HG03558 (cell line): ENCODE data around the gene TRABD2B.

ENCODE experiments used
- ATAC-seq: cut with Tn5 transposase; IDR thresholded peaks from one replicate; pipeline ENCODE4 v1.9.1; 2021; ENCODE audit warnings: moderate number of reproducible peaks; ENCODE audit not compliant: unreplicated experiment; ENCODE audit errors: extremely low read depth

TRABD2B gene

GRCh38 chr1:47942240-47942629 is 55.0 kb downstream of the TRABD2B start:
- ATAC-seq, result no peak

DNA sequence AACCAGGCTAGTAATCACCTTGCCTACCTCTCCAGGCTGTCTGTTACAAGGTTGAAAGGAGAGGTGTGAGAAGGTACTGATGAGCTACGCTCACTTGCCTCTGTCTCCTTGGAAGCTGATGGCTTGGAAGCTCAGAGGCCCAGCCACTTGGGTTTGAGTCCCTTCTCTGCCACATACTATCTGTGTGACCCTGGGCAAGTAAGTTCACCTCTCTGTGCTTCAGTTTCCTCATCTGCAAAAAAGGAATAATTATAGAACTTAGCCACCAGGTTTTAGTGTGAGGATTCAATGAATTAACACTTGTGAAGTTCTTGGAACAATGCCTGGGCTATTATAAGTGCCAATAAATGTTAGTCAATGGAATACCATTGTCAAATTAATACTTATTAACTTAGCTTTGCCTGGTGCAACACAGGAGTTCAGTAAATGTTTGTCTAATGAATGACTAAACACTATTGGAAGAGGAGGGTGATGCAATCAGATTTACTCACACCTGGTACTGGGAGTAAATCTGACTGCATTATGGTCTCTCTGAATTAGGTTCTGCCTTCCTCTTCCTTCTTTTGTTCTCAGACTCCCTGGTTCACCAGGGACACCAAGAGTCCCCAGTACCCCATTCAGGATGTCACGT is 55.5 kb downstream of the TRABD2B start:
- ATAC-seq, result no peak

DNA sequence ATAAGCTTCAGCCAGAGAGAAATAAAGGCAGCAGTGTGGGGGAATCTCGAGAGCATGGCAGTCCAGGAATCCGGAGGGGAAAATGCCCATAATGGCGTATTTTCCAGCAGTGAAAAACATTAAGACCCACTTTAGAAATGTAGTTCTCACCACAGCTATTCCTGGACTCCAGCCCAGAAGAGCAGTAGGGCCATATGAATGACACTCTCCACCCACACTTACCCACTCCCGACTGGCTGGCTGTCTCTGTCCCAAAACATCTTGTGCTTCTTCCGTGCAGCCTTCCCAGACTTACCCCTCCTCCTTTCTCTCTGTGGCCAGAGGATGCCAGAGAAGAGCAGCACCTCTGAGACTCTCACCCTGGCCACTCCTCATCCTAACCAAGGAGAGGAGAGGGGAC is 56.4 kb downstream of the TRABD2B start:
- no peak for ATAC-seq

- no peak for ATAC-seq
Observed at GRCh38 chr1:47940326-47940725, 56.9 kb downstream of the TRABD2B start.

DNA sequence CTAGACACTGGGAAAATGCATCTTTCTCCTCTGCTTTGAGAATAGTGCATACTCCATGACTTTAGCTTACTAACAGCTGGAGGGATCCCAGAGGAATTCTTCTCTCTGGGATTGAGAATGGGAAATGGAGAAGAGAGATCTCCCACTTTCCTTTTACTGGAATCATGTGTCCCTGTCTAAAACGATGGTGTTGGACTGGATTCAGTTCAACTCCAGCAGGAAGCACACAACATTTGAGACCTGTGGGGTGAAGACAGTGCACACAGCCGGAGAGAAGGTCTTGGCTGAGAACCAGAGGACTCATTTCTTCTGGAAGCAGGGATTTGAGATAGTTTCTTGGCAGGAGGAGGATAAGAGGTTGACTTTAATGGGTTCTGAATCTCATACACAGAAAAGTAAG is 58.7 kb downstream of the TRABD2B start:
- no peak for ATAC-seq

DNA sequence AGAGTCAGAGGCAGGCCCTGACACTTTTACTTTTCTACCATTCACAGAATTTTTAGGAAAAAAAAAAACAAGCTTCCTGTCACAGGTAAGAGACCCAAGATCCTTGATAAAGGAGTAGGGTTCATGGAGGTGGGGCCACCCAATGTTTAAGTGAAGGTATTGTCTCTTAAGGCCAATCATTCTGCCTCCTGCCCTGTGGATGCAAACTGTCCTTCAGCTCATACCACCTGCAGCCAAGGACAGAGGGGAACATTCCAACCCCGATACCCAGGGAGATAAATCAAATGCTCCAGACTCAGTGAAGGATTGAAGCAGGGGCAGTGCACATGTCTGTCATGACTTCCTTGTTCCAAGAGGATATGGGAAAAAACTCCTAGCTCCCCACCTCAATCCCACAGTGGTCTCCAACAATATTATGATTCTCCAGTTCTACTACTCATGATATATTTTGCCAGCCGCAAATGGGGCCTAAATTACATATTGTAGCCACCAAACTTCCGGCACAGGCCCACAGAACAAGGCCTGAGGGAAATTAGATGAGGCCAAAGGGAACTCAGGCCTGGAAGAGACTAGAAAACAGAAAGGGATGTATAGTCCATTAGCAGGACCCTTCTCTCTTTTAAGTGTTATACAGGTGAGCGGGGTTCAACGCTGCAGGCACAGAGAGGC is 59.5 kb downstream of the TRABD2B start:
- no peak for ATAC-seq

DNA sequence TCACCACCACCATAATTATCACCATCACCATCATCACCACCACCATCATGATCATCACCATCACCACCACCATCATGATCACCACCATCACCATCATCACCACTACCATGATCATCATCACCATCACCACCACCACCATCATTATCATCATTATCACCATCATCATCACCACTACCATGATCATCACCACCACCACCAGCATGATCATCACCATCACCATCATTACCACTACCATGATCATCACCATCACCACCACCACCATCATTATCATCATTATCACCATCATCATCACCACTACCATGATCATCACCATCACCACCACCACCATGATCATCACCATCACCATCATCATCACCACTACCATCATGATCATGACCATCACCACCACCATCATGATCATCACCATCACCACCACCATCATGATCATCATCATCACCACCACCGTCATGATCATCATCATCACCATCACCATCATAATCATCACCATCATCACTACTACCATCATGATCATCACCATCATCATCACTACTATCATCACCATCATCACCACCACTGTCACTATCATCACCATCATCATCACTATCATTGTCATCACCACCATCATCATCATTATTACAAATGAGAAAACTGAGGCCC is 60.2 kb downstream of the TRABD2B start:
- no peak for ATAC-seq

GRCh38 chr1:47935856-47936255 is 61.3 kb downstream of the TRABD2B start:
- ATAC-seq, result no peak

- ATAC-seq, result no peak
Observed at GRCh38 chr1:47935163-47935562, 62.0 kb downstream of the TRABD2B start.

DNA sequence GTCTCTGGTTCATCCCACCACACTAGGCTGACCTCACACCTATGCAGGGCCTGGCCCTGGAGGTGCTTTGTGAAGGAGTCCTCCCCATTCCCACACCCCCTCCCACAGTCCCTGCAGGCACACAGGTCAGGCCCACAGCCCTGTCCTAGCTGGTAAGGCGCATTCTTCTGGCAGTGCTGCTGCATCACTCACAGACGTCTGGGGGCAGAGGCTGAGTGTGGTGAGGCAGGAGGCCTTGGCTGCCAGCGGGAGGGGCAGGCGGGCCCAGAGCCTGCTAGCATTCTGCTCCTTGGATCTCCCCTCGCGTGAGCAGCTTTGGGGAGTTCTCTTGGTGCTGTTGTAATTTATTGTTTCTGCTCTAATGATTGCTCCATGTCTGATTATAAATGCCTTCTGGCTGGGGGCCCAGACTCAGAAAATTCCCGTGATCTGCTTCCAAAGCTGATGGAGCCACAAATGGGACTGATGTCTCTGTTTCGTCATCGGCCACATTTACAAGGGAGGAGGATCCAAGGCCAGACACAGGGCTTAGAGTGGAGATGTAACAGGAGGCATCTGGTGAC is 62.9 kb downstream of the TRABD2B start:
- ATAC-seq, result no peak

- ATAC-seq, result no peak
Observed at GRCh38 chr1:47932743-47933142, 64.4 kb downstream of the TRABD2B start.

DNA sequence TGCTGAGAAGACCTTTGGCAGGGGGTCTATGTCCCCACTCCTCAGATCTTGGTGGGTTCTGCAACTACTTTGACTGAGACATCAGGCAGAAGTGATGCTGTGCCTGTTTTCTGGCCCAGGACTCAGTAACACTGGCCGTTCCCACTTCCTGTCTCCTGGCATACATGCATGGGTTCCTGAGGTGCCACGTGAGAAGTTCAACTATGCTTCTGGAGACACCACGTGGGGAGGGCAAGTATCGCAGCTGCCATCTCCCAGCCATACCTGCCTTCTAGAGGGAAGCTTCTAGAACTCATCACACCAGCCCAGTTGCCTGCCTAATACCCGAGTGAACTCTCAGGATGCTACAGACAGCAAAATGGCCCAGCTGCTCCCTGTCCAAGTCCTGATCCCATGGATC is 65.8 kb downstream of the TRABD2B start:
- ATAC-seq, result no peak

DNA sequence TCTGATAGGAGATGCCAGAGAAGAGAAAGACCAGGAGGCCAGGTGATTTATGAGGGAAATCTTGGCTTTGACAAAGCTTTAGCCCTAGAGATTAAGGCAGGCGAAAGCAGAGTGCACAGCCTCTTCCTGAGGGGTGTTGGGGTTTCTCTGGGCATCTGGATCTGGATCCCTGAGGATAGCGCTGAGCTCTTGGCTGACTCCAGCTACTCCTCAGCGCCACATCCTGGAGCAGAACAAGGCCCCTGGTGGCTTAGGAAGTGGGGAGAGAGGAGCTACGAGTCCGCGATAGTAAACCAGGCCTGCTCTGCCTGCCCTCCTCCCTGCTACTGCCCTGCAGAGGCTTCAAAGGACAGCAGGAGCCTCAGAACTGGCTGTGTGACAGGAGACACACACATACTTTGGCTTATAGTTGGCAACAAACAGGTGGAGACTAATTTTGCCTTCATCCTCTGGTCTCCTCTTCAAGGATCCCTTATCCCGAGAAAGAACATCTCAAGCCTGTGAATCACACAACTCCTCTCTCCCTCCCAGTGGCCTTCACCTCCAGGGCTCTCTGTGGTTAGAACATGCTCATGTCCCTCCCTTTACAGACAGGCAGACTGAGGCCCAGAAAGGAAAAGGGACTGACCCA is 66.9 kb downstream of the TRABD2B start:
- no peak for ATAC-seq

DNA sequence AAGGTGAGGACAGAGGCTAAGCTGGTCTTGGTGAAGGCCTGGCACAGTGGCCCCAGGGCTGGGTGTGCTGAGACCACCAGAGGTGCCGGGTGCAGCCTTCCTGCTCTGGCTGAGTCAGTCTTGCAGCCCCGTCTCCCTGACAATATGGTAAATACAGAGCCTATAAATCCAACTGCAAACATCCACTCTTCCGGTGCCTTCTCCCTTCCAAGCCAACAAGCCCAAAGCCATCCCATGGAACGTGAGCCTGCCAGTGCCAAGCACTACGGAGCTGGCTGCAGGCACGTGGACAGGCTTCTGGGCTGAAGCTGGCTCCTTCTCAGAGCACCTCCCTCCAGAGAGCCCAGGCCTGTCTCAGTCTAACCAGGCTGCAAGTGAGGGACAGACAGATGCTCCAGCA is 70.0 kb downstream of the TRABD2B start:
- no peak for ATAC-seq

DNA sequence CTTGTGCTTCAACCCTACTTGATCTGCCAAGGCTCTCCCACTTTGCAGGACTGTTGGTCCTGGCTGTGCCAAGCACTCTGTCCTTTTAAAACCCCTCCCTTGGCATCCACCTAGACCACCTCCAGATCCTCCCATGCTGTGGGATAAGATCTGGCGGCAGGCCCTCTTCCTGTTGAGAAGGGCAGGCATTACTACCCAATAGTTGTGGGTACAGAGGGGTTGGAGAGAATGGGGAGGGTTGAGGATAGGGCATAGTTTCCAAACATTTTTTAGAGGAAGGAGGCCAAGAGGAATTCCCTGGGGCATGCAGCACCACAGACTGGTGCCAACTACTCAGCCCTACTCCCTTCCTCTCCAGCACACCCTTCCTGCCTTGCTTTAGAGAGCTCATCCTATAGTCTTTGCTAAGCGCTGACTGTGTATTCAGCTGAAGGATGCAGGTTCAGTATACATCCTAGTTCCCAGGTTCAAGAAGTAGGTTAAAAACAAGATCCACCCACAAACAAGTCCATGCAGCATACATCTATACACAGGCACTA is 70.7 kb downstream of the TRABD2B start:
- no peak for ATAC-seq

GRCh38 chr1:47924270-47925048 is 72.7 kb downstream of the TRABD2B start:
- no peak for ATAC-seq

- ATAC-seq, result no peak
Observed at GRCh38 chr1:47921935-47922415, 75.2 kb downstream of the TRABD2B start.

GRCh38 chr1:47919113-47919833 is 77.9 kb downstream of the TRABD2B start:
- no peak for ATAC-seq

- ATAC-seq, result no peak
Observed at GRCh38 chr1:47918257-47918867, 78.8 kb downstream of the TRABD2B start.
